NCI-H146 treated with DMSO at 0.1 percent for 48 hours (cell line): ENCODE measurements around the gene PITPNC1.
"Not testable (repeated sequence)": the region's sequence is repeated elsewhere in the genome, so short reads cannot be mapped to it uniquely, and the experiment has no call there.

Source experiments
- DNase-seq: peaks from one replicate; lab custom pipeline; 2025; ENCODE audit not compliant: unreplicated experiment; lab: John Stamatoyannopoulos, UW

Gene PITPNC1

GRCh38 chr17:67666028-67666427 is 288.9 kb downstream of the PITPNC1 start:
- DNase-seq: no peak

DNA sequence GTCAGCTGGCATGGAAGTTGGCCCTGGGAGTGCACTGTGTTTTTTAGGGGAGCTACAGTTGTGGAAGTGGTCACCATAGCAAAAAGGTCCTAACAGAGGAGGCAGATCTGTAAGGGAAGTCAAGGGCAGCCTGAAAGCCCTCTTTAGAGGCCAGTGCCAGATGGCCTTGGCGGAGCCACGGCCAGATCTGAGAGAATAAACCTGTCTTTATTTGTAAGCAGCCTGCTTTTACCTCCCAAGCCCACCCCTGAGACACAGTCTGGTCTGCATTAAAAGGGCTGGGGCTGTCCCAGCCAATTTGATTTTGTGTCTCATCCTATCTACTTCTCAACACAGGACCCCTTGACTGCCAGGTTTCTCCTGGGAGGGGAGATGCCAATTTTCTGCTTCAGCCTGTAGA is 289.6 kb downstream of the PITPNC1 start:
- no peak for DNase-seq

GRCh38 chr17:67671493-67671892 is 294.4 kb downstream of the PITPNC1 start:
- DNase-seq: peak; percentile 54

DNA sequence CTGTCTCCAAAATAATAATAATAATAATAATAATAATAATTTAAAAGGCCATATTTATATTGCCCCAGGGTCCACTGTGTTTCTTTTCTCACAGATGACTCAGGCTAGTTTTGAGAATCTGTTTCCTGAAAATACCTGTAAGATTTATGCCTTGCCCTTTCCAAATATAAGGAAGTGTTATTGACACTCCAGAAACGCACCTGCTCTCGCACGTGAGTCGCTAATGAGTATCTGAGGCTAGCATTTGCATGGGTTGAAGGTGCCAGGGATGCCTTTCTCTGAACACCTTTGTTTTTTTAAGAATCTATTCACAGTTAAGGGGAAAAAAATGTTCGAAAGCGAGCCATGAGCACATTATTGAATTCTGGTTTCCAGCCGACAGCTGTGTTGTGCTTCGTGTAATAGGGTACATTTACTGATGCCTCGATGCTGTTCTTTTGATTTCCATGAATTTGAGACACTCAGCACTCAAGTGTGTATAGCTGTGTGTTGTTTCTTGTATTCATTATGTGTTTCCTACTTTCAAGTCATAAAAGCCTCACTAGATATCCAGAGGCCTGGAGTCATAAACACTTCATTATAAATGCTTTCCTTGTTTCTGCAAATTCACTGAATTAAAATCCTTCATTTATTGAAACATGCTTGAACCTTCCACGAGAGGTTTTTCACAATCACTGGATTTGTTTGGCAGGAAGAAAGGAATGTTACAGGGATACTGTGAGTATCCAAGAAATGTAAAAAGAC is 295.7 kb downstream of the PITPNC1 start:
- DNase-seq: peak; percentile 72

DNA sequence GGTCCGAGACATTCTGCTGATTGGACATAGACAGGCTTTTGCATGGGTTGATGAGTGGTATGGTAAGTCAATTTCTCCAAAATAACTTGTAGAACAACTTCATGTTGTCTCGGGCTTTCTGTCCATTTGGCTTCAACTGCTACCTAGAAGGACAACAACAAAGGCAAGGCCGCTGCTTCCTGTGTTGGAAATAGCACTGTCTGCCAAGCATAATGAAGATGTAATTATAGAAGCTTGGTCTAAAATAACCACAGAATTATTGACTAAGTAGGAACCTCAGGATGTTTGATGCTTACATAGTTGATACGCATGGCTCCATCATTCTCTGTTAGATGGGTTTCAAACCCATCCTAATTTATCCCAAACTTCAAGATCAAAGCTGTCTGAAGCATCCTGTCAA is 298.4 kb downstream of the PITPNC1 start:
- DNase-seq: peak; percentile 39

DNA sequence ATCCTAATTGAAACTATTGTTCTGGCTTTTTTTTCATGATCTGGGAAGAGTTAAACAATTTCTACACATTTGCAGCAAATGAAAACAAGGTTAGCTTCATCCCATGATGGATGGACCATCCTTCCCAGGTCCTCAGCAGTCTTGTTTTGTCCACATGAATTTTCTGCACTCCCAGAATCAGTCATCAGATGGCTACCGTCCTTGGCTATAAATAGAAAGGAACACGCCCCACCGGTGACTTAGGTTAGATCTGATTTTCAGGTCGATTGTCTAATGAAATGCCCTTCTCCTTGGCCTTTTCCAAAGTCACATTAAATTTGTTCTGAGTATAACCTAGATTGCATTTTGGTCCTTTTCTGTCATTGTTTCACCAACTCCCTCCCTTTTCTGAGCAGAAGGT is 299.2 kb downstream of the PITPNC1 start:
- no peak for DNase-seq

DNA sequence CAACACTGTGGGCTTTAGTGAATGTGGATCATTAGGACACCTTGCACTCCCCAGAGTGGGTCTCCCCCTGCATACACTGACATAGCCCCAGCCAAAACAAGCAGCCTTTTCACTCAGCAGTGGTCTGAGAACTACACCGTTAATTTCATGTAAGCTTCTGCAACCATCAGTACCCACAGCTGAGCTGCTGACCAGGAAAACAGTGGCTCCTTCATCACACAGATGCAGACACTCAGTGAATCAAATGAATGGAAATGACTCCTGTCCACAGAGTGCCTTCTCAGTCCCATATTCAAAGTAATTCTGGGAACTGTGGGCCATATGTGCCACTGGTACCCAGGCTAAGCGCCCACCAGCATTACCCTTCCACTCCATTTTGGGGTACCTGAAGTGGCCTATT is 301.3 kb downstream of the PITPNC1 start:
- DNase-seq: no peak

DNA sequence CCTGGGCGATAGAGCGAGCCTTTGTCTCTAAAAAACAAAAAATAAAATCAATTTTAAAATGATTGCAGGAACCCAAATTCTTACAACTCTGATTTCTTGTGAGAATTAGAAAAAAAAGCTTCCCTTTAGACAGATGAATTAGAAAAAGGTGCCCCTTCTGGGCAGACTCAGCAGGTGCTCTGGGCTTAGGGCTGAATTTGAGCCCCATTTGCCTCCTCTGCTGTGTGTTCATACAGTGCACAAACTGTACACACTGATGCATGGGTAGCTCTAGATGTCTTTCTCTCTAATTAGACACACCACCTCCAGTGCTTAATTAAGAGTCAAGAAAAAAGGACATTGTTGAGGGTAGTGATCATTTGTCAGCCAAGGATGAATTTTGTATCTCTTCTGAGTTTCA is 302.1 kb downstream of the PITPNC1 start:
- DNase-seq: no peak

DNA sequence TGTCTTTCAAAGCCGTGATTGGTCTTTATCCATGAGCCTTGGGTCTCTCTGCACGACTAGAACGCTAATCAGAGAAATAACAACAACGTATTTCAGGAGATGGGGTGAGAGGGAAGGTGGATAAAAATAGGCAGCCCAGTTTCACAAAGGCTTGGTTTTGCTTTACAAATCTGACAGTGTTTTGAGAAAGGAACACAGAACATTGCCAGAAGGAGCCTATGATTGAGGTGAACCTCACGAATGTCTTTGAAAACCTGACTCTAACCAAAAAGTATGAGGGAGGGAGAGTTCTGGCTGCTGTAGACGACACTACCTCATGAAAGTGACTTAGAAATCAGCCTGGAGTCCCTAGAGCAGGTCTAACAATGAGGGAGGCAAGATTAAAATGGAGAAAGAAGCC is 302.6 kb downstream of the PITPNC1 start:
- no peak for DNase-seq

DNA sequence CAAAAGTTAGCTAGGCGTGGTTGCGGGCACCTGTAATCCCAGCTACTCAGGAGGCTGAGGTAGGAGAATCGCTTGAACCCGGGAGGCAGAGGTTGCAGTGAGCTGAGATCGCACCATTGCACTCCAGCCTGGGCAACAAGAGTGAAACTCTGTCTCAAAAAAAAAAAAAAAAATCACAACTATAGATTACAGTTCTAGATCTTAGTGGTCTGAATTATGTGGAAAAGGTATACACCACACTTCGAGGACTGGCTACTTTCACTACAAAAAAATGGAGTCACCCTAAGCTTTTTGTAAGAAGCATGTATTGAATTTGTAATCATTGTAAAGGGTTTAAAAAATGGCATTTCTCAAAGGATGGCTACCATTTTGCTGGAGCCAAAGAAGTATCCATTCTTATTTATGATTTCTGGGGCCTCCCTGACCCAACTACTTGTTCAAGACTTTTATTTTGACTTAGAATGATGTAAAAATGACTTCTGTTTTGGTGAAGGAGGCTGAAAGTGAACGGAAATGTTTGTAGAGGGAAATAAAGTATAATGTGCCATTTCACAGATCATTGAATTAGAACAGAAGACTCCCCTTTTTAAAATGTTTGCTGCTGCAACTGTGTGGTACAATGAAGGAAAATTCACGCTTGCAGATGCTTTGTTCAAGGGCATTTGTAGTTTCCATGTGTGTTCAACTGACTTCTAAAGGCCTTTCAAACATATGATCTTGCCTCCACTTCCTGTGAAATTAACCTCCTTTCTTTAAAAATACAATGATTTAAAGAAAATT is 303.6 kb downstream of the PITPNC1 start:
- peak; percentile 29 for DNase-seq

DNA sequence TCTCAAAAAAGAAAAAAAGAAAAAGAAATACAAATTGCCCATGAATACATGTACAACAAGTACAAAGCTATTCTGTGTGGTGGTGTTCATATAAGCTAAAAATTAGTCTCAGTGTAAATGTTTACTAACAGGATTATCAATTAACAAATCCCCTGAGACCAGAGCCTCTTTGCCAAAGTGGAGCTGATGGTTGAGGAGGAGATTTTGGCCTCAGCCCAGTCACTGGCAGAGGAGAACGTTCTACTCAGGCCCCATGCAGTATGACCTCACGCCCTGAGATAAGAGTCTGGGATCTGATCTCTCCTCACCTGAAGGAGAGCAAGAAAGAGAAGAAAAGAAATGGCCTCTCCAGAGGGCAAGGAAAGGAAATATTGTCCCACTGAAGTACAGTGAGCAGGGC is 305.1 kb downstream of the PITPNC1 start:
- no peak for DNase-seq

- DNase-seq: no peak
These were observed 308.3 kb downstream of the PITPNC1 start for GRCh38 chr17:67685351-67685750.

GRCh38 chr17:67686241-67686640 is 309.2 kb downstream of the PITPNC1 start:
- DNase-seq: no peak

DNA sequence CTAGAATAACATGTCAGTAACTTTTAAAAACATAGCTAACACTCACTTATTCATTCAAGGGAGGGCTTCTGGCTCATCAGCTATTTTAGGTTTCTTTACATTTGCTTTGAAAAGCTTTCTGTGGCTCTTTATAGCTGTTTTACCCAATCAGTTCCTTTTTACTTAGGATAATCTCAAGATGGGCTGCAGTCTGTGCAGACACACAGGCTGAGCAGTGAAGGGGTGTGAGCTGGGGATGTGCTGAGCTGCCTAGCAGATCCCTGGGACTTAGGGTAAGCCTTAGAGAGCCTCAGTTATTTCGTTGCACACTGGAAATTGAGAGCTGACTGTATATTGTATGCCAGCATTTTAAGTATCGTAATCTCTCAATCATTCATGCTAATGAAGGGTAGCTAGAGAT is 310.4 kb downstream of the PITPNC1 start:
- no peak for DNase-seq

DNA sequence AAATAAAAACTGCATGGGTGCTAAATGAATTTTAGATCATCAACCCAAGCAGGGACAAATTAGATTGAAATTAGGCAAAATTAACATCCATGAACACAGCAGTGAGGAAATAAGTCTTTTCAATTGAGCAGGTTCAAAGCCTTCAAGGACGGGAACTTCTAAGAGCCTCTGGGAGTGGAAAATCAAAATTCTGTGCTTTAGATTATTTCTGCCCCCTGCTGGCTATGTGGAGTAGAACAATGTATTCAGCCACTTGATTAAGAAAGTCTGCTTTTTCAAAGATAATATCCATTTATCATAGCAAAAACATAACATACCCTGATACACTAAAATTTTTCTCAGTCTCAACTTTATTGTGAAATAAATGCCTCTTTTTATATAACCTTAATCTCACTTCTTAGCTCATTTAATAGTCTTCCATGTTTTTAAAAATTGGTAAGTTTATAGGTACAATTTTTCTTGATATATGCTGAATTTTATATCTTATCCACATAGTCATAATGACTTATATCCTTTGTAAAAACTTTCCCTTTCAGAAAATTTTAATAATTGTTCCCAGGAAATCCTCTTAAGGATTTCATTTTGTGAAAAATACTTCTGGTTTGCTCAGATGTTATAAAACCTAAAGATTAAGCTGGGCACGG is 312.6 kb downstream of the PITPNC1 start:
- peak; percentile 50 for DNase-seq

- no peak for DNase-seq
These were observed 316.7 kb downstream of the PITPNC1 start for GRCh38 chr17:67693811-67694210.

GRCh38 chr17:67696347-67696746 is 319.3 kb downstream of the PITPNC1 start:
- DNase-seq: no peak

DNA sequence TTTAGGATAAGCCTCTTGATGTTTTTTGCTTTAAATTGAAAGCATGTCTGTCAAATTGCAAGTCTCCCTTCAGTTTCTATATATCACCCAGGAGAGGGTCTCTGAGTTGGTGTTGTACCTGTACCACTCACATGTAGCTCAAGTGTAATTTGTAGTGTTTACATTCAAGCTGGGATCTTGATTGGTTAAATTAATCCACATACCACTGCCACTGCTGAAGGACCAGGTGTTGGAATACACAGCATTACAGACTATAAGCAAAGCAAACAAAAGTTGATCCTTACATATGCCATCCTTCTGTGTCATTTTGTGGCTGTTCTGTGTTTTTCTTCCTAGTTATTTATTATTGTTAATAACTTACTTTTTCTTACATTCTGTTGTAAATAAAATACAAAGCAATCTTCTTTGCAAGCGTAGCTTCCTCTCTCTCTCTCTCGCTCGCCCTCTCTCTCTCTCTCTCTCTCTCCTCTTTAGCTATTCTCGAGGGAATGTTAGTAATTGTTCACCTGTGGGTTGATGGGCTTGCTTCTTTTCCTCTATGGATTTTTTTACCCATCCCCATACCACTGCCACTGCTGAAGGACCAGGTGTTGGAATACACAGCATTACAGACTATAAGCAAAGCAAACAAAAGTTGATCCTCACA is 319.9 kb downstream of the PITPNC1 start:
- peak; percentile 53 for DNase-seq

GRCh38 chr17:67700037-67700724 is 323.1 kb downstream of the PITPNC1 start:
- no peak for DNase-seq

DNA sequence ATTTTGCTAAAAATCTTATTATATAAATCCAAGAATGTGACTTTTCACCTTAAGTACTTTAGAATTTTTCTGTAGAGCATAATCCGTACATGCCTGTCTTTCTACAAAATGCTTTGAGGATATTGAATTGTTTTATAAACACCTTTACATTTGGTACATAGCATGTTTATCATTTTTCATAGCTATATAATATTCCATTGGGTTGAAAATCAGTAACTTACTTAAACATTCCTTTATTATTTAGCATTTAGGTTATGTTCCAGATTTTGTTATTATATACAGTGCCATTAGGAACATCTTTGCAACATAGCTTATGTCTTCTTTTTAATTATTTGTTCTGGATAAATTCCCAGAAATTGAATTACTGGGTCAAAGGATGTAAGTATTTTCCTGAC is 323.6 kb downstream of the PITPNC1 start:
- DNase-seq: no peak

GRCh38 chr17:67702861-67703260 is 325.8 kb downstream of the PITPNC1 start:
- DNase-seq: not testable (repeated sequence)
